ENCODE results near the gene GALE.

GALE gene

DNA sequence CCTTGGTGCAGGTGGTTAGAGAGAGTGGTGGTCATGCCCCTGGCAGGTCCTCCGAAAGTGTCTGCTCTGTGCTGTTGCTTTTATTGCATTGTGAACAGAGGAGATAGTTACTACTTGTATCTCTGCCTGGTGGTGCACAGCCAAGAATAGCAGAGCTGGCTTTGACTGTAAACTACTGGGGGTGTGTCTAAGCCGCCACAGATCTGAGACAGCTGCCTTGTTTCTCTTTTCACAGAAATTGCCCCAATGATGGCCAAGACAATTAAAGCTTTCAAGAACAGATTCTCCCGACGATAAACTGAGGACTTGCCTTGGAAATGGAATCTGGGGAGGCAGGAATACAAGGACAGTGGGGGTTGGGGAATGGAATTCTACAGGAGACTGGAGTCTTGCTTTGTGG, 41.3 kb downstream of the GALE start:
- no peak for DNase-seq (ENCODE audit: low read depth)
- no peak overlapping the region for H3K4me3 ChIP-seq (ENCODE audit: low read length)
- TF ChIP-seq, protein P1, sequence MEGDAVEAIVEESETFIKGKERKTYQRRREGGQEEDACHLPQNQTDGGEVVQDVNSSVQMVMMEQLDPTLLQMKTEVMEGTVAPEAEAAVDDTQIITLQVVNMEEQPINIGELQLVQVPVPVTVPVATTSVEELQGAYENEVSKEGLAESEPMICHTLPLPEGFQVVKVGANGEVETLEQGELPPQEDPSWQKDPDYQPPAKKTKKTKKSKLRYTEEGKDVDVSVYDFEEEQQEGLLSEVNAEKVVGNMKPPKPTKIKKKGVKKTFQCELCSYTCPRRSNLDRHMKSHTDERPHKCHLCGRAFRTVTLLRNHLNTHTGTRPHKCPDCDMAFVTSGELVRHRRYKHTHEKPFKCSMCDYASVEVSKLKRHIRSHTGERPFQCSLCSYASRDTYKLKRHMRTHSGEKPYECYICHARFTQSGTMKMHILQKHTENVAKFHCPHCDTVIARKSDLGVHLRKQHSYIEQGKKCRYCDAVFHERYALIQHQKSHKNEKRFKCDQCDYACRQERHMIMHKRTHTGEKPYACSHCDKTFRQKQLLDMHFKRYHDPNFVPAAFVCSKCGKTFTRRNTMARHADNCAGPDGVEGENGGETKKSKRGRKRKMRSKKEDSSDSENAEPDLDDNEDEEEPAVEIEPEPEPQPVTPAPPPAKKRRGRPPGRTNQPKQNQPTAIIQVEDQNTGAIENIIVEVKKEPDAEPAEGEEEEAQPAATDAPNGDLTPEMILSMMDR (conservative IDR thresholded peaks at IDR 0.05; ENCODE audit: low read length): no peak

DNA sequence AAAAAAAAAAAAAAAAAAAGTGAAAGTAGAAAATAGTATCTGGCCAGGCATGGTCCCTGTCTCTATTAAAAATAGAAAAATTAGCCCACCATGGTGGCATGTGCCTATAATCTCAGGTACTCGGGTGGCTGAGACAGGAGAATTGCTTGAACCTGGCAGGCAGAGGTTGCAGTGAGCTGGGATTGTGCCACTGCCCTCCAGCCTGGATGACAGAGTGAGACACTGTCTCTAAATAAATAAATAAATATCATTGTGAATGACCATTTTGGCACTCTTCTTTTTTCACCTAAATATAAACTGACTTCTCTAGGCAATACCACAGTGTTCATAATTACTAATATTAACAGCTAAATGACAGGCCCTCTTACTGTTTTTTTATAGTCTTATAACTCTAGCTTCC, 42.7 kb downstream of the GALE start:
- H3K4me3 ChIP-seq (ENCODE audit: low read length): no peak overlapping the region
- DNase-seq (ENCODE audit: low read depth): no peak
- TF ChIP-seq, protein P1 (conservative IDR thresholded peaks at IDR 0.05; ENCODE audit: low read length): no peak

DNA sequence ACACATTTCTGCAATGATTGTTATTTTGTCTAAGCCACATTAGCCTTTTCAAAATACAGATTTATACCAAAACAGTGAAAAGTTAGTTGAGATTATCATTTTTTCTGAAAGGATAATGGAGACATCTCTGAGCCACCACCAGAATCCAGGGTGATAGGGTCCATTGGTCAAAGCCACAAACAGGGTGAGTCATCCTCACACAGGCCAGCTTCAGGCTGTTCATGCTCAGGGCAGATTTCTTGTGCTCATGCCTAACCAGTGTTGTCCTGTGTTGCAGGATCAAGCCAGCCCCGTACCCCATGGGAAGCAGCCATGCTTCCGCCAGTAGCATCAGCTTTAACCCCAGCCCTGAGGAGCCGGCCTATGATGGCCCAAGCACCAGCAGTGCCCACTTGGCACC, 43.9 kb downstream of the GALE start:
- no peak overlapping the region for H3K4me3 ChIP-seq (ENCODE audit: low read length)
- TF ChIP-seq, protein P1 (conservative IDR thresholded peaks at IDR 0.05; ENCODE audit: low read length): no peak
- DNase-seq (ENCODE audit: low read depth): peak; percentile 53

DNA sequence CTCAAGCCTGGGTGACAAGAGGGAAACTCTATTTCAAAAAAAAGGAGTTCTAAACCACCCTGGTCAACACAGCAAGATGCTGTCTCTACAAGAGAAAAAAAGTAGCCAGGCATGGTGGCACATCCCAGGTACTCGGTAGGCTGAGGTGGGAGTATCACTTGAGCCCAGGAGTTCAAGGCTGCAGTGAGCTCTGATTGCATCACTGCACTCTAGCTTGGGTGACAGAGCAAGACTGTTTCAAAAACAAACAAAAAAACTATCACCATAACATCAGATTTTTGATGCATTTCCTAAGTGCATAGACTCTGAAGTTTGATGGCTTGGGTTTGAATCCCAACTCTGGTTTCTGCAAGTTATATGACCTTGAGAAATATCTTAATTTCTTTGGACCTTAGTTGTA, 47.6 kb downstream of the GALE start:
- DNase-seq (ENCODE audit: low read depth): no peak
- TF ChIP-seq, protein P1 (conservative IDR thresholded peaks at IDR 0.05; ENCODE audit: low read length): no peak
- no peak overlapping the region for H3K4me3 ChIP-seq (ENCODE audit: low read length)

DNA sequence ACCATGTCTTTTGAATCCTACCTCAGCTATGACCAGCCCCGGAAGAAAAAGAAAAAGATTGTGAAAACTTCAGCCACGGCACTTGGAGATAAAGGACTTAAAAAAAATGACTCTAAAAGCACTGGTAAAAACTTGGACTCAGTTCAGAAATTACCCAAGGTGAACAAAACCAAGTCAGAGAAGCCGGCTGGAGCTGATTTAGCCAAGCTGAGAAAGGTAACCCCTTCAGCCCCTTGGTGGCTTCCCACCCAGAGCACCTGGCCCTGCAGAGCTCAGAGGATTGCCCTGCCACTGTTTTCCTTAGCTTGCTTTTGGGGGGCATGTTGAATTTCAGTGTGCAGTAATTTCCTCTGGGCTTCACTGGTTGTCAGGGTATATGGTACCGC, 48.7 kb downstream of the GALE start:
- TF ChIP-seq, protein P1 (conservative IDR thresholded peaks at IDR 0.05; ENCODE audit: low read length): no peak
- no peak for DNase-seq (ENCODE audit: low read depth)
- no peak overlapping the region for H3K4me3 ChIP-seq (ENCODE audit: low read length)

DNA sequence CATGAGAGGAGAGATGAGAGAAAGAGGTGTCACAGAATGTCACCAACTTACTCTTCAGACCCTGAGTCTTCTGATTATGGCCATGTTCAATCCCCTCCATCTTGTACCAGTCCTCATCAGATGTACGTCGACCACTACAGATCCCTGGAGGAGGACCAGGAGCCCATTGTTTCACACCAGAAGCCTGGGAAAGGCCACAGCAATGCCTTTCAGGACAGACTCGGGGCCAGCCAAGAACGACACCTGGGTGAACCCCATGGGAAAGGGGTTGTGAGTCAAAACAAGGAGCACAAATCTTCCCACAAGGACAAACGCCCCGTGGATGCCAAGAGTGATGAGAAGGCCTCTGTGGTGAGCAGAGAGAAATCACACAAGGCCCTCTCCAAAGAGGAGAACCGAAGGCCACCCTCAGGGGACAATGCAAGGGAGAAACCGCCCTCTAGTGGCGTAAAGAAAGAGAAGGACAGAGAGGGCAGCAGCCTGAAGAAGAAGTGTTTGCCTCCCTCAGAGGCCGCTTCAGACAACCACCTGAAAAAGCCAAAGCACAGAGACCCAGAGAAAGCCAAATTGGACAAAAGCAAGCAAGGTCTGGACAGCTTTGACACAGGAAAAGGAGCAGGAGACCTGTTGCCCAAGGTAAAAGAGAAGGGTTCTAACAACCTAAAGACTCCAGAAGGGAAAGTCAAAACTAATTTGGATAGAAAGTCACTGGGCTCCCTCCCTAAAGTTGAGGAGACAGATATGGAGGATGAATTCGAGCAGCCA, 49.3 kb downstream of the GALE start:
- TF ChIP-seq, protein P1 (conservative IDR thresholded peaks at IDR 0.05; ENCODE audit: low read length): peak; percentile 70
- H3K4me3 ChIP-seq (ENCODE audit: low read length): no peak overlapping the region
- peak; percentile 65 for DNase-seq (ENCODE audit: low read depth)

DNA sequence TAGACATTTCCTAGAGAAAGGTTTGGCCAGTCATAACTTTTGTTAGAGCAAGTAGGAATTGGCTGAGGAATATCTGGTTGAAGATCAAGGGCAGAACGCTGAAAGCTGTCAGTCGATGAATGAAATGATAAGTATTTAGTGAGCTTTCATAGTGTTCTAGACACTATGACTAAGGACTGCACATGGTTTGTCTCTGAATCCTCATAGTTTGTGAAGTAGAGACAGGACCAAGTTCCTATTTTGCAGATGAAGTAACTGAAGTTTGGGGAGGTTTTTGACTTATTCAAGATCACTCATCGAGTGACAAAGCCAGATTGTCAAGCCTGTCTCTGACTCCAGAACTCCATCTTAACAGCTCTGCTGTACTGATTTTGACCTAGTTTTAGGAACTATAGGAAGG, 52.5 kb downstream of the GALE start:
- H3K4me3 ChIP-seq (ENCODE audit: low read length): no peak overlapping the region
- no peak for DNase-seq (ENCODE audit: low read depth)
- TF ChIP-seq, protein P1 (conservative IDR thresholded peaks at IDR 0.05; ENCODE audit: low read length): no peak

All from AG10803 (cell line).